Stimulated activated CD4-positive, alpha-beta T cell treated with anti-CD3 and anti-CD28 coated beads, Interleukin-2, amount 100 ng/mL, for 24 hours (primary cell): Measurements from ENCODE around the gene NRARP.
A peak's percentile ranks its signal among the peaks of the same experiment; 100 is the strongest.
"Not testable (repeated sequence)": the region's sequence is repeated elsewhere in the genome, so short reads cannot be mapped to it uniquely, and the experiment has no call there.

ENCODE experiments used
- DNase-seq, 2 donors: peaks; one replicate each; pipeline ENCODE4 v3.0.0-alpha.2; 2020

The NRARP gene

DNA sequence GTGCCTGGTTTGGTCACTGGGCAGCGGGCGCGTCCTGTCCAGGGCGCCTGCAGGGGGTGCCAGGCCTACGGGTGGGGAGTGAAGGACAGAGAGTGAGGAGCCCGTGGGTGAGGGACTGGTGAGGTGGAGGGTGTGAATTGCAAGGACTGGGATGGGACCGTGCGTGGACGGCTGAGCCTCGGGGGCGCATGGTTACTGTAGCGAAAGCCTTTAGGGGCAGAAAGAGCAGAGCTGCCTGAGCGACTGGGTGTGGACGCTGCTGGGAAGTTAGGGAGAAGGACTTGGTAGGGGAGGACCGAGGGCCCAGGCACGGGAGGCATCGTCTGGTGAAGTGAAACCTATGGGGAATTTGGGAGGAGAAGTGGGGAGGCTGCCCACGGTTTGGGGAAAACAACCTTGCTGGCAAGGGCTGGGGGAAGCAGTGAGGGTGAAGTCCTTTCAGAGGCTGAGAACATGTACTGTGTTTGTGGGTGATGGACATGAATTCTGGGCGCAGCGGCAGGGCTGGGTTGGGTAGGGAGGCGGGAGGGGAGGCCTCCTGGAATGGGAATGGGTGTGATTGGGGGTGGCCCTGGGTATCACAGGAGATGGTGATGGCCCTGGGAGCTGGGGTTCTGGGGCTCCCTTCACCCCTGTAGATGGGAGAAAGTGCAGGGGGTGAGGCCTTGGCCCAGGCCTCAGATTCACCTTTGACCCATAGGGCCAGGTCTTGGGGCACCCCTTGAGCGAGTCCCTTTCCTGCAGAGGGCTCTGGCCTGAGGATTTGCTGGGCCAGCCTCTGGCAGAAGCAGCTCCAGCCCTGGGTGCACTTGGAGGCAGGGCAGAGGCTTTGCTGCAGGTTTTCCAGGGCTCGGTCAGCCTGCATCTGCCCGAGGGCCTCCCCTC, 26.2 kb downstream of the NRARP start:
- no peak for DNase-seq

GRCh38 chr9:137275203-137275587, 26.9 kb downstream of the NRARP start:
- DNase-seq = no peak

- no peak for DNase-seq
Measured at GRCh38 chr9:137273611-137274320, 28.3 kb downstream of the NRARP start.

GRCh38 chr9:137273095-137273490, 29.0 kb downstream of the NRARP start:
- DNase-seq = no peak

DNA sequence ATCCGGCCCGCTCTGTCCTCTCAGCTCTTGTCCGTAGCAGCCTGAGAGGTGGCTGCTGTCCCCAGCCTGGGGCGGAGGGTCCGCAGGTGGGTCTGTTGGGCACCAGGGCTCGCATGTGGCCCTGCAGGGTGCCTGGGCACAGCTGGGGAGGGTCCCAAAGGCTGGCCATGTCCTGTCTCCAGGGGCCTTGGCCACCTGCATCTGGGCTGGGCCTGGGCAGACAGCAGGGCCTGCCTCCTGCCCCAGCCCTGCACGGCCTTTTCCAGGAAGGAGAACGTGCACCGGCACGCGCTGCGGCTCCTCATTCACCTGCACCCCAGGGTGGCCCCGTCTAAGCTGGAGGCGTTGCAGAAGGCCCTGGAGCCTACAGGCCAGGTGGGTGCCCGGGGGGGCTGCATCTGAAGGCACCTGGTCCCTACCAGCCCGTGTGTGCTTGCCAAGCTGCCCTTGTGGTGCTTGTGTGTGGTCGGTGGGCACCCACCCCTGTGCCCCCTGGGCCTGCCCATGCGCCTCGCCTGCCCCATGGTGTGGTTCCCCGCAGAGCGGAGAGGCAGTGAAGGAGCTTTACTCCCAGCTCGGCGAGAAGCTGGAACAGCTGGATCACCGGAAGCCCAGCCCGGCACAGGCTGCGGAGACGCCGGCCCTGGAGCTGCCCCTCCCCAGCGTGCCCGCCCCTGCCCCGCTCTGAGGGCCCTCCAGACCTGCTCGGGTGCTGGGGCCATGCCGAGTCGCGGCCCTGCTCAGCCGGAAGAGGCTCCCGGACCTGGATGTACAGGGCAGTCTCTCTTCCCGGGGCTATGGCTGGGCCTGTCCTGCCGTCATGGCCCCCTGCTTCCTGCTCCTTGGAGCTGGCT, 29.6 kb downstream of the NRARP start:
- DNase-seq = no peak

- no peak for DNase-seq
Measured at GRCh38 chr9:137271696-137272076, 30.4 kb downstream of the NRARP start.

DNA sequence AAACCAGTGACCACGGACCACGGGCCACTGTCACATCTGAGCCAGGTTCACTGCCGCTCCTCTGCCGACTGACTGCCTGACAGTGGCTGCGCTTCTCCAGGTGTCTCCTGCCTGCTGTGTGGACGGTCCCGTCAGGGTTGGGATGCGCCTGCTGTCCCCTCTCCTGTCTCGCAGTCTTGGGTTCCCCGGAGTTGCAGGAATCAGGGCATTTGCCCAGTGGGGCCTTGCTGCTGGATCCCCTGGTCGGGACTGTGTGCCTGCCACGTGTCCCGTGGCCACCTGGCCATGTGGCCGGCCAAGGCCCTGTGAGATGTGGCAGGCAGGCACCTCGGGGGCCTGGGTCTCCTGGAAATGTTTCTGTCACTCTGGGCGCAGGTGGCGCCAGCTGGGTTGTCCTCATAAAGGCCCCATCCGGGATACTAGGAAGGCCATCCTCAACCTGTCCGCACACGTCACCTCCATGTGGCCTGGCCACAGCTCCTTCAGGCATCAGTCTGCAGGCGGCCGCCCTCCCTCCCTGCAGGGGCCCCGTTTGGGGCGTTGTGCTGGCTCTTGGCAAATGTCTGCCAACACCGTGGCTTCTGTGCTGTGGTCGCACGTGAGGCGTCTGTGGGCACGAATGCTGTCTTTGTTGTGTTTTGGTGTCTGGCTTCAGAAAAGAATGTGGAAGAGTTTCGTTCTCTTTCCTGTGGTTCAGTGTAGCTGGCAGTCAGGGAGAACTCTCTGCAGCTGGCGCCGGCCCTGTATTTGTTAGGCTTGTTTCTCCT, 31.0 kb downstream of the NRARP start:
- DNase-seq = peak in 1 of 2 donors; percentile 20

DNA sequence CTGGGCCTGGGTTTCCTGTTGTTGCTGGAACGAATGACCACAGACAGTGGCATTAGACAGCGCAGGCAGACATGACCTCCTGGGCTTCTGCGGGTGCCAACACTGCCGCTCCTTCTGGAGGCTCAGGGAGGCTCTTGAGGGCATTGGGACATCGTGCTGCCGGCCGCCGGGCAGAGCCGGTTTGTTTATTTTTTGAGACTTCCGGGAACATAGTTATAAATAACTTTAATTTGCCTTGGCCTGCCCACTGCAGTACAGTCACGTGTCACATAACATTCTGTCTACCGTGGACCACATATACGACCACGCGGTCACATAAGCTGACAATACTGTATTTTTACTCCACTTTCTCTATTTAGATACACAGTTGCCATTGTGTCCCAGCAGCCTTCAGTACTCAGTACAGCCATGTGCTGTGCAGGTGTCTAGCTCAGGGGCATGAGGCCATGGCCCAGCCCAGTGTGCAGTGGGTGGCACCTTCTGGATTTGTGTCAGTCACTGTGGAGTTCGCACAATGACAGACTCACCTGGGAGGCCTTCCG, 32.8 kb downstream of the NRARP start:
- DNase-seq = no peak

DNA sequence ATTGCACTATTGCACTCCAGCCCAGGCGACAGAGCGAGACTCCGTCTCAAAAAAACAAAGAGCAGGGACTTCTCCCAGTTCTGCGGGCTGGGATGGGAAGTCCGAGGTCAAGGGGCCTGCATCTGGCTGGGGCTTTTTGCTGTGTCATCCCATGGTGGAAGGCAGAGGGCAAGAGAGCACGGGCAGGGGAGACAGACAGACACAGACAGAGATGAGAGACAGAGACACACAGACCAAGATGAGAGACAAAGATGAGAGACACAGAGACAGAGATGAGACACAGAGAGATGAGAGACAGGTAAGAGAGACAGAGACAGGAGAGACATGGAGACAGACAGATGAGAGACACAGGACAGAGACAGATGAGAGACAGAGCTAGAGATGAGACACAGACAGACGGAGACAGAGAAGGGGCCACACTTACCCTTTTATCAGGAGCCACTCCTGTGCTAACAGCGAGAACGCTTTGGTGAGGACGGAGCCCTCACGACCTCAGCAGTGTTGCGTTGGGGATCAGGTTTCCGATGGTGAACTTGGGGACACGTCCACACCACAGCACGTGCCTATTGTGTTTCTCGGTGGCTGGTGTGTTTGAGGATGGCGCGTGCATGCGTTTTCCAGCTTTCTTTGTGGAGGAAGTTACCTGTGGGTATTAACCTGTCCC, 33.4 kb downstream of the NRARP start:
- DNase-seq = no peak

- DNase-seq = no peak
Measured at GRCh38 chr9:137267933-137268355, 34.1 kb downstream of the NRARP start.

DNA sequence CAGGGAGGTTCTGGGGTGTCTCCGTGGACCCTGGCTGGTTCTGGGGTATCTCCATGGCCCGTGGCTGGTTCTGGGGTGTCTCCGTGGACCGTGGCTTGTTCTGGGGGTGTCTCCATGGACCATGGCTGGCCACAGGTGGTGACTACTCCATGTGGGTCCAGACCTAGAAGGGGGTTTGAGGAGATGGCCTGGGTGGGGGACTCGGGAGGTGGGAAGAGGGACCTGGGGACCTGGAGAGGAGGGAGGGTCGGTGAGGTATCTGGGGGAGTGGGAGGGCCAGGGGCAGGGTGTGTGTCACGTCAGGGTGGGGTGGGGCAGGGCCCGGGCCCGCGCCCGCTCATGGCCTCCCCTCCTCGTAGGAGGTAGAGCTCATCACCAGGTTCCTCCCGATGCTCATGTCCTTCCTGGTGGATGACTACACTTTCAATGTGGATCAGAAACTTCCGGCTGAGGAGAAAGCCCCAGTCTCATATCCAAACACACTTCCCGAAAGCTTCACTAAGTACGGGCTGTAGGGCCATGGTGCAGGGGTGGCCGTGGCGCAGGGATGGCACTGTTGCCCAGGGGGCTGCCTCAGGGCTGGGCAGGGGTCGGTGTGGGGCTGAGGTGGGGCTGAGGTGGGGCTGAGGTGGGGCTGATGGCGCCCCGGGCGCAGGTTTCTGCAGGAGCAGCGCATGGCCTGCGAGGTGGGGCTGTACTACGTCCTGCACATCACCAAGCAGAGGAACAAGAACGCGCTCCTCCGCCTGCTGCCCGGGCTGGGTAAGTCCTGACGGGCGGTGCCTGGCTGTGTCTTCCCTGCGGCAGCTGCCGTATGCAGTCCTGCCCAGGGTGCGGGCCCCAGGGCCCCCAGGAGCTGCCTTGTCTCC, 35.3 kb downstream of the NRARP start:
- DNase-seq = no peak

GRCh38 chr9:137266162-137266527, 35.9 kb downstream of the NRARP start:
- no peak for DNase-seq

- DNase-seq = no peak
Measured at GRCh38 chr9:137265496-137266161, 36.4 kb downstream of the NRARP start.

DNA sequence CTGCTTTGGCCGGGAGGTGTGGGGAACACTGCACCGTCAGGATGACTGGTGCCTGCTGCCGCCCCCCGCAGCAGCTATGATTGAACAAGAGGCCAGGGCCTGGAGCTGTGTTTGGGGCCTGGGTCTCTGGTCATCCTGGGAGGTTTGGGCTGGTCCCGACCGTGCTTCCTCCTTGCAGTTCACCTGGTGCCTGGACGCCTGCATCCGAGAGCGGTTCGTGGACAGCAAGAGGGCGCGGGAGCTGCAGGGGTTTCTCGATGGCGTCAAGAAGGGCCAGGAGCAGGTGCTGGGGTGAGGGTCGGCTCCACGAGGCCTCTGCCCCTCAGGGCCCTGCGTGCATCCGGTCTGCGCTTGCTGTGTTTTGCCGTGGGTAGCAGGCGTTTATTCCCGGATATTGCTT, 38.0 kb downstream of the NRARP start:
- no peak for DNase-seq

GRCh38 chr9:137263506-137263905, 38.6 kb downstream of the NRARP start:
- no peak for DNase-seq

GRCh38 chr9:137262909-137263285, 39.2 kb downstream of the NRARP start:
- DNase-seq = no peak

GRCh38 chr9:137262173-137262908, 39.7 kb downstream of the NRARP start:
- not testable (repeated sequence) for DNase-seq

- DNase-seq = no peak
Measured at GRCh38 chr9:137256856-137257255, 45.2 kb downstream of the NRARP start.

DNA sequence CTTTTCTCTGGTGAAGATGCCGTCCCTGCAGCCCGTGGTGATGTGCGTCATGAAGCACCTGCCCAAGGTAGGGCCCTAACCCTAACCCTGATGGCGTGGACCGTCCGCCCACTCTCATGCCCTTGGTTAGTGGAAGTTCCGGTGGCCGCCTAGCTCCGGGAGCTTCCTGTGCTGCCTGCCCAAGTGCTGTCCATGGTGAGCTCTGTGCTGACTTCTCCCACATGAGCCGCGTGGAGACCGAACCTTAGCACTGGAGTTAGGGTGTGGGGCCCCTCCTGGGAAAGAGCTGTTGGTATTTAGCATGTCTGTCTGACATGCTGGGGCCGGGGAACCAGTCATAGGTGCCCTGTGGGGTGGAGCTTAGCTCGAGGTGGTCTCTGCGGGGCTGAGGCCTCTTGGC, 45.7 kb downstream of the NRARP start:
- no peak for DNase-seq
